Parathyroid adenoma (tissue), 2 donors: Measurements from ENCODE around the gene NEUROG2.

ENCODE experiments used
- H2AFZ ChIP-seq: fragments of 300-600 bp; sonication (generic); one replicate; pipeline ENCODE4 v1.7.0; 2017; ENCODE audit warnings: antibody characterized with exemption, mild to moderate bottlenecking
- H3K27ac ChIP-seq: fragments of 300-600 bp; sonication (generic); one replicate; pipeline ENCODE4 v1.7.0; 2017
- H3K27me3 ChIP-seq: fragments of 300-600 bp; sonication (generic); one replicate; pipeline ENCODE4 v1.7.0; 2017; ENCODE audit warnings: low read length; ENCODE audit not compliant: control insufficient read depth, insufficient read depth
- H3K36me3 ChIP-seq: fragments of 300-600 bp; sonication (generic); one replicate; pipeline ENCODE4 v1.7.0; 2017; ENCODE audit warnings: low read length; ENCODE audit not compliant: control insufficient read depth, insufficient read depth
- H3K4me1 ChIP-seq: fragments of 300-600 bp; sonication (generic); one replicate; pipeline ENCODE4 v1.7.0; 2017; ENCODE audit warnings: control low read depth
- H3K4me2 ChIP-seq: fragments of 300-600 bp; sonication (generic); one replicate; pipeline ENCODE4 v1.7.0; 2017; ENCODE audit warnings: low read length
- H3K4me3 ChIP-seq: fragments of 300-600 bp; sonication (generic); one replicate; pipeline ENCODE4 v1.7.0; 2017; ENCODE audit warnings: low read depth, low read length
- H3K79me2 ChIP-seq: fragments of 300-600 bp; sonication (generic); one replicate; pipeline ENCODE4 v1.7.0; 2017; ENCODE audit warnings: control low read depth
- H3K9ac ChIP-seq: fragments of 300-600 bp; sonication (generic); one replicate; pipeline ENCODE4 v1.7.0; 2017; ENCODE audit warnings: mild to moderate bottlenecking
- H3K9me3 ChIP-seq: fragments of 300-600 bp; sonication (generic); one replicate; pipeline ENCODE4 v1.7.0; 2017; ENCODE audit warnings: low read length; ENCODE audit not compliant: control insufficient read depth
- CTCF ChIP-seq: fragments of 300-600 bp; sonication (generic); IDR thresholded peaks from one replicate; pipeline ENCODE4 v1.7.0; 2017; ENCODE audit warnings: antibody characterized with exemption, mild to moderate bottlenecking
- donor health status: primary hyperparathyroidism.

Gene NEUROG2

GRCh38 chr4:112550728-112551127 lies 34.7 kb upstream of the NEUROG2 start:
- no peak overlapping the region for H3K4me3 ChIP-seq
- no peaks in the 10 kb centered on the region for H3K9me3 ChIP-seq
- TF ChIP-seq CTCF: no peak

DNA sequence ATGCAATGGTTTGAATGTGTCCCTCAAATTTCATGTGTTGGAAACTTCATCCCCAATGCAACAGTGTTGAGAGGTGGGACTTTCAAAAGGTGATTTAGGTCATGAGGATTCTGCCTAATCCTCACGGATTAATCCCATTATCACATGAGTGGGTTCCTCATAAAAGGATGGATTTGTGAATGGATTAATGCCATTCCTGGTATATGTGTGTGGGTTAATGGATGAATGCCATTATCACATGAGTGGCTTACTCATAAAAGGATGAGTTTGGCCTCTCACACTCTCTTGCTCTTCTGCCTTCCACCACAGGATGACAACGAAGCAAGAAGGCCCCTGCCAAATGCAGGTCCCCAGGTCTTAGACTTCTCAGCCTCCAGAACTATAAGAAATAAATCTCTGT lies 30.5 kb upstream of the NEUROG2 start:
- Histone ChIP-seq H3K27me3 (no peaks in the 10 kb centered on the region), H3K79me2 (no peaks in the 10 kb centered on the region), H3K4me1 (no peaks in the 10 kb centered on the region), H3K4me2 (no peak overlapping the region), H2AFZ (no peak overlapping the region), H3K36me3 (no peaks in the 10 kb centered on the region), H3K27ac (no peak overlapping the region), H3K9me3 (no peaks in the 10 kb centered on the region), H3K9ac (no peak overlapping the region), H3K4me3 (no peak overlapping the region)
- no peak for TF ChIP-seq CTCF

More at GRCh38 chr4:112550728-112551127, 34.7 kb upstream of the NEUROG2 start:
- H3K27me3 ChIP-seq: no peaks in the 10 kb centered on the region
- no peak overlapping the region for H3K27ac ChIP-seq
- H3K4me2 ChIP-seq: no peak overlapping the region
- no peak overlapping the region for H3K9ac ChIP-seq
- no peaks in the 10 kb centered on the region for H3K79me2 ChIP-seq
- no peaks in the 10 kb centered on the region for H3K4me1 ChIP-seq
- H3K36me3 ChIP-seq: no peaks in the 10 kb centered on the region
- no peak overlapping the region for H2AFZ ChIP-seq

GRCh38 chr4:112545346-112545745 lies 29.4 kb upstream of the NEUROG2 start:
- Histone ChIP-seq H3K27me3 (no peaks in the 10 kb centered on the region), H3K27ac (no peak overlapping the region), H3K4me3 (no peak overlapping the region), H3K36me3 (no peaks in the 10 kb centered on the region), H3K79me2 (no peaks in the 10 kb centered on the region), H2AFZ (no peak overlapping the region), H3K4me1 (no peaks in the 10 kb centered on the region), H3K4me2 (no peak overlapping the region), H3K9ac (no peak overlapping the region), H3K9me3 (no peaks in the 10 kb centered on the region)
- TF ChIP-seq CTCF: no peak

DNA sequence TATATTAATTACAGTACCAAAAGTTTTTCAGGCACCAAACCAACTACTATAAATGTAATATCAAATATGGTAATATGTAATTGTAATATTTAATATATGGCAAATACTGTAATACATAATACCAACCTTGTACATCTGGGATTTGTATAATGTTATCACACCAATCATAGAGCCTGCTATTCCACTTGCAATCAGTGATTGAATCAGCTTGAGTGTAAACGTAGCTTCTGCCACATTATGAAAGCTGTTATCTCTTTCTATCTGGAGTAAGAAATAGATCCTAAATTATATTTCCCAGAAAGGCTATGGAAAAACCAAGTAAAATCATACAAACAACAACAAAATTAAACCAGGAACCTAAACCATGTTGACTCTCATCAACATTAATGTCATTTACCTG lies 24.7 kb upstream of the NEUROG2 start:
- no peaks in the 10 kb centered on the region for H3K79me2 ChIP-seq
- no peak for TF ChIP-seq CTCF
- no peak overlapping the region for H3K4me3 ChIP-seq
- H3K4me1 ChIP-seq: no peaks in the 10 kb centered on the region
- no peak overlapping the region for H2AFZ ChIP-seq
- no peak overlapping the region for H3K4me2 ChIP-seq
- no peaks in the 10 kb centered on the region for H3K9me3 ChIP-seq
- no peaks in the 10 kb centered on the region for H3K27me3 ChIP-seq
- H3K36me3 ChIP-seq: no peaks in the 10 kb centered on the region
- no peak overlapping the region for H3K9ac ChIP-seq
- H3K27ac ChIP-seq: no peak overlapping the region

DNA sequence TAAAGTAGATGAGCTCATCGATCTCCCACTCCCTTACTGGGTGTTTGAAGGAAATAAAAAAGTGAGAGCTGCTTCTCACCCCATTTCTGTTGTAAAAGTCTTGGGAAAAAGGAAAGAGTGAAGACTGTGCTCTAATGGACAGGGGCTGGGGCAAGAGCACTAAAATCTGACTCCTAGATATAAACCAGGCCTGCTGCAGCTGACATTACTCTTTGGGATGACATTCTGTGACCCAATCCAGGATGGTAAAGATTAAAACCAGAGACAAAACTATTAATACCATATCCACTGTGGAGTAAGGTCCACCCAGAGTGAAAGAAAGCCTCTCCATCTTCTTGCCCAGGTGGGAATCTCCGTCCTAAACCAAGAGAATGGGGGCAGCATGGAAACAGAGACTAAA lies 20.1 kb upstream of the NEUROG2 start:
- no peak overlapping the region for H3K9ac ChIP-seq
- H3K4me2 ChIP-seq: no peak overlapping the region
- H3K79me2 ChIP-seq: no peaks in the 10 kb centered on the region
- no peaks in the 10 kb centered on the region for H3K27me3 ChIP-seq
- H3K4me3 ChIP-seq: no peak overlapping the region
- no peaks in the 10 kb centered on the region for H3K4me1 ChIP-seq
- no peak for TF ChIP-seq CTCF
- no peak overlapping the region for H3K27ac ChIP-seq
- no peaks in the 10 kb centered on the region for H3K36me3 ChIP-seq
- H3K9me3 ChIP-seq: no peaks in the 10 kb centered on the region
- H2AFZ ChIP-seq: no peak overlapping the region
